T-helper 2 cell (primary cell): ENCODE data around the gene CDH13.

Source experiments
- DNase-seq, 5 experiments: peaks; one replicate each; pipeline versions ENCODE4 v3.0.0 to v3.0.0-alpha.2; 2012 to 2022

Gene CDH13

DNA sequence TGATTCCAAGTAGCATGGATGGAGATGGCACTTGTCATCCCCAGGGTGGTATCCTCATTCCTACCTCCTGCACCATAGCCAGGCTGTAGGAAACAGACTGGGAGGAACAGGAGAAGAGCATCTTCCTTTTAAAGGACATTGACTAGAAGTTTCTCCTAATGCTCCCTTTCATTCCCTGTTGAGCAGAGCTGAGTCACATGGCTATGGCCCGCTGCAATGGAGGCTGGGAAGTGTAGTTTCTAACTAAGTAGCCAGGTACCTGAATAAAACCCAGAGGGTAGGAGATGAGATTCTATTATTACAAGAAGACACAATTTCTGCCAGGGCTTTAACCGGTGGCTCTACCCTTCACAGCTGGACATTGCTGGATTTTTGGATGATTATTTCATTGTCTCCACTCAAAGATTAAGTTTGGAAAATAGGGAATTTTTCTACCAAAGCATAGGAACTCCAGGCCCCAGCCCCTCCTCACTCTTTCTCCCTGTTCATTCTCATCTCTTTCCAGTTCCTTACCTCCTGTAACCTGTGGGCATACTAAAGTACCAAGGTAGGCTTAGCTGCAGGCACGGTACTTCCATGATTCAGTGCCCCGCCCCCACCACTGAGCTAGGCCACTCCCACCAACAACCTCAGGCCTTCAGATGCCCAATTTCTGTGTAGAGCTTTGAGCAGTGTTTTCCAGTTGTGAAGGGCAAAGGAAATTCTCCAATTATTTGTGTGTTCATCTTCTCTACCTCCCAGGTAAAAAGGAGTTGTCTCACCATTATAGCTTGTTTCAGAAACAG lies 378.3 kb downstream of the CDH13 start:
- no peak for DNase-seq

DNA sequence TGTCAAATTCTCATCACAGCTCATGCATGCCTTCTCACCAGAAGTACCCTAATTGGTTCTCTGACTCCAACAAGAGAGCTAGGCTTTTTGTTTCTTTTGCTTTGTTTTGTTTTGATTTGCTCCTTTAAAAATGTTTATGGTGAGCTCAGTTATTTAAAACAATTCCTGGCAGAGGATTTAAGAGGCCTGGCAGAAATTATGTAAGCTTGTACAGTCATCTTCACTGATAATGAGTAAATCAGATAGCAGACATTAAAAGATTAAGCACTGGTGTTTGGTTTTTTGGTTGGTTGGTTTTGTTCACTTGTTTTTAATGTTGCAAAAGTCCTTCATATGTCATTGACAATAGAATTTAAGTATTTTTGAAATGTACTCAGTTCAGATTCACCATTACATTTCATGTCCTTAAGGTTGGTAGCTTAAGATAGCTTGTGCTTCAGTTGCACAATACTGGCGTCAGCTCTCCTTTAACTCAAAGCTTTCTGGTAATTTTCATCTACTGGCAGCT lies 378.9 kb downstream of the CDH13 start:
- no peak for DNase-seq

DNA sequence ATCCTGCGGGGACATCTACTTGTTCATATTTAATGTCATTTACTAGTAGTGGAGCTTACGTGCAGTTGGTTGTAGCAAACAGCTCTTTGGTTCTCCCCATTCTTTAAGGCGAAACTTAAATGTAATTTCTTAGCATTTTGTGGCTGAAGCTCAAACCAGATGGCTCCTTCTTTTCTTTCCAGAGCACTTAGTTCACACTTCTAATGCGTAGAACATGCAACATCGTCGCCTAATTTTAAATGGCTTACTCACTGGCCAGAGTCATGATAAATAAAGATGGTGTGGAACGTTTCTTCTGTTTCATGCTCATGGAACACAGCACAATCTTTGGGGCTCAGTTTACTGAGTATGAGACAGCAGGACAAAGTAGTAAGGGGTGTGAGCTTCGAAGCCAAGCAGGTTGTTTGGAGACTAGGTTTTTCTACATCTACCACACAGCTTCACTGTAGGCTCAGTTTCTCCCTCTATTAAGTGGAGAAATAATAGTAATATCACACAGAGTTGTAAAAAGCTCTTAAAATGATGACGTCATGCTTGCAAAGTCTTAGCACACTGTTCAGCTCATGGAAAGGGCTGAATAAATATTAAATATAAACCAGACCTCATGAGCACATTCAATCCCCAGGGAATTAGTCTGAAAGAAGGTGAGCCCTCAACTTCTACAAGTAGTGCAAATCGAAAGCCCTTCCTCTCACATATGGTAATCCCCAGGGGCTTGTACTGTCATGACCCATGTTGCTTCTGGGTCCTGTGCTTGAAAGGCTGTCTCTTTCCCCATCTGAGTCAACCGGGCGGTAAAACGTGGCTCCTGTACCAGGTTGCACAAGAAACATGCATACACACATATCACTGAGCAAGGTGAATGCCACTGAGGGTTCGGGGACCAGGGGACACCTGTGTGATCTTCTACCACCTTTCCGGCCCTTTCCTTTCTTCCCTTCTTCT lies 384.3 kb downstream of the CDH13 start:
- no peak for DNase-seq

DNA sequence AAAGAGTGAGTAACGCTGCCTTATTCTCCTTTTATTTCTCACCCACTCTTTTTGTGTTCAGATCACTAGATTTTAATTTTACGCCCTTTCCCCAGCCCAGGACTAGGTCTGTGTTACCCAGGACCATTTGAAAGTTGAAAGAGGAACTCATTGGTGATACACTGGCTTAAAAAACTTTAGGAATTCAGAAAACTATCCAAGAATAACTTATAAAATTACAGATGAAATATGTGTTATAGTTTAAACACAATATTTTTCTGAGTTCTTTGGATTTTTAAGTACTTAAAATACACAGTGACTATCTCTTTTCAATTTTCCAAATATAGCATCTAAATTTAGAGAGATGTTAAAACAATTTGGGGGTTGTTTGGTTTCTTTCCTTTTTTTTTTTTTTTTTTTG lies 385.2 kb downstream of the CDH13 start:
- no peak for DNase-seq

DNA sequence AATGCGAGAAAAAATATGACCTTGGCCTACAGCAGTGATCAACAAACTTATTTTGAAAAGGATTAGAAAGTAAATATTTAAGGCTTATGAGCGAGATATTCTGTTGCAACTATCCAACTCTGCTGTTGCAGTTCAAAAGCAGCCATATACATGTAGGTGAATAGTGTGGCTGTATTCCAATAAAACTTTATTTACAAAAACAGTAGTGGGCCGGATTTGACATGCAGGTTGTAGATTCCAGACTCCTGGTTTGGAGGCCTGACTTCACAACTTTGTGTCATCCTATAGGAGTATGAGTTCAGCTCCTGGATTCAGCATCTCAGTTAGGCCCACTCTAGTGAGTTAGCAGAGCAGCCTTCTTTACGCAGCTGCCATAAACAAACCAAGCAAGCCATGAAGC lies 386.3 kb downstream of the CDH13 start:
- no peak for DNase-seq

DNA sequence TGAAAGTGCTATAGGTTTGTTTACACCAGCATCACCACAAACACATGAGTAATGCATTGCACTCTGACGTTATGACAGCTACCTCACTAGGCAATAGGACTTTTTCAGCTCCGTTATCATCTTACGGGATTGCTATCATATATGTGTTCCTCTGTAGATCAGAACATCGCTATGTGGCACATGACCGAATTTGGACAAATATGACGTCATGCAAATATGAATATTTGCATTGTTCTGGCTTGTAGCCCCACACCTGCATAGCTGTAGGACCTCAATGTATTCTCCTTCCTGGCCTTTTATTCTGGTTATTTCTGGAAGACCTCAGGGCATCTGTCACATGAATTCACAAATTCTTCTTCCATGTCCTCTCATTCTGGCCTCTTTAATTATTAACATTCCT lies 393.2 kb downstream of the CDH13 start:
- DNase-seq = no peak

DNA sequence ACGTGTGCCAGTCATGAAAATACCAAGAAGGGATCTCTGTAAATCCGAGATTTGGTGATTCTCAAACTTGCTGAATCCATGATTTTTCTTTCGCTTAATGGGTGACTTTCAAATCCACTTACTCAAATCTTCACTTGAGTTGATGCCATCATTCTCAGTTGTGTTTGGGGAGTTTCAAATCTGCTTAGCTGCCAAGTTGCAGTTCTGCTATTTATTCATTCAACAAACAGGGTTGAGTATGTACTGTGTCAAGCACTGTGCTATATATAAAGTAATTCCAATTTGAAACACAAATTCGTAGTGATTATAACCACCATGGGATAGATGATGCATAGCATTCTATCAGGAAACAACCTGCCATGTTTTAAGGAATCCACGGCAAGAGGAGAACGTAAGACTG lies 394.3 kb downstream of the CDH13 start:
- DNase-seq = no peak

DNA sequence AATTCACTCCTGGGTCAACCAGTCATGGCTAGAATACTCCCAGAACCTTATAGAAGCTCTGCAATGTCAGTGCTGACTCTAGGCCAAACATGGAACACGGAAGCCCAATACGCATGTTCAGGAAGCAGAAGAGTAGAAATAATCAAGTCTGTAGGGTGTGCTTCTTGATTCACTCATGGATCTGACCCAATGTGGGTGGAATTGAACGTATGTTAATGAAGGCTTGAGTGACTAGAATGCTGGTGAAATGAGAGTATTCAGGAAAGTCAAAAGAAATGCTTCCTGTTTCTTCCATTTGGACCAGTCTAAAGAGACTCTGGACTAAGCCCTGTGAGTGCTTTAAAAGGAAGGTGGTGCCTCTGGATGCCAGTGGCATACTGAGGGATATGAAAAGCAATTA lies 395.0 kb downstream of the CDH13 start:
- no peak for DNase-seq

DNA sequence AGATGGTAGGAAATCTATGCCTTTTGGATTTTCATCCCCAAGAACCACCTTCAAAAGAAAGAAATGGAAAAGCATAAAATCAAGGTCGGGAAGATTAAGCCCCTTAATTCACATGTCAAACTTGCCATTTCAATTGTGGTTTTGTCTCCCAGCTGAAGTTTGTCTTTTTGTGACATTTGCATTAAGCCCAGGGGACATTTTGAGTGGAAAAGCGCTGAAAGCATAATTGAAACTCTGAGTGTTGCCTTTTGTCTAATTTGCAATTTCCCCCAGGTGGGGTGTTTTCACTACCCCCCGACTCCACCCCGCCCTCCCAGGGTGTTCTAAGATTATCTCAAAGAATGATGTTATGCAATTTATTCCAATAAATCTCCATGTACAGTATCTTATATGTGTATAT lies 396.2 kb downstream of the CDH13 start:
- no peak for DNase-seq

DNA sequence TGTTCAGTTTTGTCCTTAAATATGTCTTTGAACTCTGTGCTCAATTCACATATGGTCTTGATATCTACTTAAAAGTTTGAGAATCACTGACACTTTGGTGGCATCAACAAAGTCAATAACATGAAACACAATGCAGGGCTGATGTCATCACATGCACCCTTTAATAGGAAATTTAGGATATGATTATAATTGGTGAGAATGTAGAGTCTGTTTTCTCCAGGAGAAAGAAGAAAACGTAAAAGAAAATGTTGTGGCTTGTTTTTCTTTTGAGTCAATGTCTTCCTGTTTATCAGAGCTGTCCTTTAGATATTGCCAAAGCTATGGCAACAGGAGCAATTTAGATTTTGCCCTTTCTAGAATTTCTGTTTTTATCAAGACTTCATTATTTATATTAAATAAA lies 396.9 kb downstream of the CDH13 start:
- DNase-seq = no peak

DNA sequence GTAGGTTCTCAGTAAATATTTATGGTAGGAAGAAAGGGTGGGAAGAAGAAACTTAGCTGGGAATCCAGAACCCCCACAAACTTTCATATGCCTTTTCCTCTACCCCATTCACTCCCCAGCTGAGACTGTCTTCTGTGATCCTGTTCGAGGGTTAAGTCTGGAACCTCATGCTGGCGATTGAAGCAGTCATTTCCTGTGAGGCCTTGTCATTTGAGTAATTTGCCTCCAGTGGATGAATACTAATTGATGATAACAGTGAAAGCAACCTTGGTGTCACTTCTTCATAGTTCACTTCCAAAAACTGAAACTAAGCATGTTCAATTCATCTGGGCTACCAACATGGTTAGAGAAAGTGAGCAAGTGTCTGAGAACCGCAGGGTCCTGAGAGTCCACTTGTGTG lies 401.2 kb downstream of the CDH13 start:
- DNase-seq = no peak

DNA sequence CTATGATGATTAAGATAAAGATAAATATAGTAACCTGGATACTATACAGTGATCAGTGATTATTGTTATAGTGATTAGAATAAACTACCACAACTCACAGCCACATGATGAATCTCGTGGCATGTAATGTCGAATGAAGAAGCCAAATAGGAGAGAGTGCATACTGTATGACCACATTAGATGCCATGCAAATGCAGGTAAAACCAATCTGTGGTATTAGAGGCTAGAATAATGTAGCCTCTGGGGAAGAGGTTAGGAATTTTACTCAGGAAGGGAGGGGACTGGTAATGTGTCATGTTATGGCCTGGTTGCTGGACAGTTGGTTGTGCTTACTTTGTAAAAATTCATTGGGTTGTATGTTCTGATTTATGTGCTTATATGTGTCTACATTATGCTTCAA lies 402.7 kb downstream of the CDH13 start:
- no peak for DNase-seq

DNA sequence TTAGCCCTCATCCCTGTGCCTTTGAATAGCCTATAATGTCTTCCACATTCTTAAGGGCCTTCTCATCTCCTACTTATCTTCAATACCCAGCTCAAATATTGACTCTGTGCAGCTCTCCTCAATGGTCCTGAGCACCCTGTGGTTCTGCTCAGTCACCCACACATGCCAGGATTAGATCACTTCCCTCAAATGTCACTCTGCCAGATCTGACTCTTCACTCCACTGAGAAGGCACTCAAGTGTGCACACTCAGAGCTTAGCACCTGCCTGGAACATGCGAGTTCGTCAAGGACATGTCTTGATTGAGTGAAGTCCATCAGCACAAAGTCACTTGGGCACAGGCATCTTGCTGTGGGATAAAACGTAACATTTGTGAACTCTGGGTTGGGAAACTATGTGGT lies 404.8 kb downstream of the CDH13 start:
- DNase-seq = no peak

DNA sequence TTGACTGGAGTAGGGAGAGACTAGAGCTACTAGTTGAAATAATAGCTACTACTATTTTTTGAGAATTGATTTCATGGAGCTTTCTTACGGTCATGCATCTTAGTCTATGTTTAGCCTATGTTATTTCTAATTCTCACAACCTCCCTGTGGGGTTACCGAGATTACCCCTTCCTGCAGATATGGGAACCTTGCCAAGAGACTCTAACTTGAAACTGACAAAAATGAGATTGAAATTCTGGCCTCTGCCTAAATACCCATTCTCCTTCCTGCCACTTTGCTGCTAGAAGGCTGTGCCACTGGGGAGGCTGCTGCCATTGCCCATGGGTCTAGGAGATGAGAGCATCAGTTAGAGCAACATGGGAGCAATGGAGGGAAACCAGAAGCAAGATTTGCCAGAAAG lies 410.3 kb downstream of the CDH13 start:
- DNase-seq = no peak

DNA sequence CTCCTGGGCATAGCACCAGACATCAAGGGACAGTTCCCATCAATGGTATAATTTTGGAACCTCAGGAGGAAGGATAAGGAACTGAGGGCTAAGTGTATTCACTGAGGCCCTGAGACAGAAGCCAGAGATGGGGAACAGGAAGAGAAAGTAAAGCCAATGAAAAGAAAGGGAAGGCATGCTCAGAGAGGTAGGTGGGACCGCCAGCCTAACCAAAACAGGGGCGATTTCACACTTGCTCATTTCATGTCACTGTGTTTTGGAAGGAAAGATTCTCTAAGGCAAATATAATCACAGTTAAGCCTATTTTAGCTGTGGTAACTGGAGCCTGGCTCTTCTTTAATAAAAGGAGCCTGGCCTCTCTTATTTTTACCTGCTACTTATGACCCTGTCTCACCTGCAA lies 411.1 kb downstream of the CDH13 start:
- DNase-seq = no peak

DNA sequence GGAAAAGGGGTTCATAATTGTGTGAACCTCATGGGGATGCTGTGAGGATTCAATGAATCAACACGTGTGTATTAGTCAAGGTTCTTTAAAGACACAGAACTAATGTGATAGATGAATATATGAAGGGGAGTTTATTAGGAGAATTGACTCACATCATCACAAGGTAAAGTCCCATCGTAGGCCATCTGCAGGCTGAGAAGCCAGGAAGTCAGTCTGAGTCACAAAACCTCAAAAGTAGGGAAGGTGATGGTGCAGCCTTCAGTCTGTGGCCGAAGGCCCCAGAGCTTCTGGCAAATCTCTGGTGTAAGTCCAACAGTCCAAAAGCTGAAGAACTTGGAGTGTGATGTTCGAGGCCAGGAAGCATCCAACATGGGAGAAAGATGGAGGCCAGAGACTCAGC lies 413.4 kb downstream of the CDH13 start:
- DNase-seq = no peak

DNA sequence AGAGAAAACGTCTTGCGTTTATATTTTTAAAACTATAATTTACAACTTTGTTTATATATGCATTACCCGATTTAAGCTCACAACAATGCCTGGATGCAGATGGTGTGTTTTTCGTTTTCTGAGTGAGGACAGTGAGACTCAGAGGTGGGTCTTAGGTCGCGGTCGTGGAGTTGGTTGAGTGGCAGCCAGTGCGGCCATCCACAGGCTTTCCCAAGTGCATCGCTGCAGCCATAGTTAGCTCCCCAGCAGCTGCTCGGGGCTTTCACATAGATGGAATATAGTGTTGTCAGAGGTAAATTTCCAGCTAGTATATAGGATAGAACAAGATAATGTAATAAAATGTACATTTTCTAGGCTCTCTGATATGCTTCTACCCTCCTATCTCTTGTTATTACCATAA lies 417.8 kb downstream of the CDH13 start:
- DNase-seq = no peak

DNA sequence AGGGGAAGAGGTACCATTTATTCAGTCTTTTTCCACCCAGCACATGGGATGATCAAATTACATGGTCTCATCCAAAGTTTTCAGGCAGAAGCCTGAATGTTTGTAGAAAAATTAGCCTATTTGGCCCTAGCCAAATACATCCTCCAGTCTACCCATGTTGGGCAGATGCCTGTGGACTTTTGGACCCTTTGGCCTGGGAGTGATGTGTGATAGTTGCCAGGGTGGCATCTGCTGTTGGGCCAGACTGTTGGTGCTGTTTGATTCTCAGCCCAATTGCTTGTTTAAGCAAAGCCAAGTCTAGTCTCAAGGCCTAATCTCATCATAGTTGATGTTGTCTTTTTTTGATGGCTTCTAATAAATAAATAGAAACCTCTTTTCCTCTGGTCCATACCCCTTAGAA lies 419.0 kb downstream of the CDH13 start:
- DNase-seq = no peak

DNA sequence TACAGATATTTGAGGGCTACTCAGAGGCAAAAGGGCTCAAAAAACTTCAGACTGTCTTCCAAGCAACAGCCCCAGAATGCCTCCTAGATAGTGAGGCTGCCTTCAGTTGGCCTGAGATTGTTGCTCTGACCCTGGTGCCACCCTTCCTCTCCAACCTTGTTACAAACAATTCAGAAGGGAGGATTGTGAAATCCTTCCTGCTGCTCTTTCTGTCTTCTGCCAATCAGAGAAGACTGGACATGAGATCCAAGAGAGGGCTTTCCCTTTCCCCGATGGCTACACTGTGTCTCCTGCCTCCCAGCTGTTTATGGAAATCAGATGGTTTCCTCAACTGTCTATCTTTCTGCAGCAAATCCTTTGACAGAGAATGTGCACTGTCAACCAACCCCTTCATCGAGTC lies 419.9 kb downstream of the CDH13 start:
- DNase-seq = no peak

DNA sequence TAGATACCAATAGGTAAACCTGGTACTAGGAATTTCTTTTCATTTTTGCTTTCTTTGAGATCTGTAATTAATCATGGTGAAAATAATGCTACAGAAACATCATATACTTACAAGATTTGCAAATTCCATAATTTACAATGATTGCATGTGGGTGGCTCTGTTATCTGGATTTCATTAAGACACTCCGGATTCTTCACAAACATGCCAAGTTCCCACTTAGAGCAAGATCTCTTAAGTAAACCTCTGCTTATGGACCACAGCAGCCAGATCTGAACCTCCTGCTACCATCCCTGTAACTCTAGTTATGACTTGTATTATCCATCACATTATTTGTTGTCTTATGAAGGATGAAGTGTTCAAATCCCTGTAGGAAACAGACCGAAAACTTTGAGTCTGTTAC lies 424.7 kb downstream of the CDH13 start:
- DNase-seq = no peak

DNA sequence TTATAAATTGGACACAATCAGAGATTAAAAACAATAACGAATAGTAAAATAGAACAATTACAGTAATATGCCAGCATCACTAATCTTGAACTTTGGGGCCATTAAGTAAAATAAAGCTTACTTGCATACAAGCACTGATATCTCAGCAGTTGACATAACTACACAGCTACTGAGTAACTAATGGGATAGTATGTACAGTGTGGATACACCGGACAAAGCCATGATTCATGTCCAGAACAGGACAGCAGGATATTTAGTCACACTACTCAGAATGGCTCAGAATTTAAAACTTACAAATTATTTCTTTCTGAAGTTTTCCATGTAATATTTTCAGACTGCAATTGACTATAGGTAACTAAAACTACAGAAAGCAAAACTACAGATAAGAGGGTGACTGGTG lies 427.5 kb downstream of the CDH13 start:
- no peak for DNase-seq

DNA sequence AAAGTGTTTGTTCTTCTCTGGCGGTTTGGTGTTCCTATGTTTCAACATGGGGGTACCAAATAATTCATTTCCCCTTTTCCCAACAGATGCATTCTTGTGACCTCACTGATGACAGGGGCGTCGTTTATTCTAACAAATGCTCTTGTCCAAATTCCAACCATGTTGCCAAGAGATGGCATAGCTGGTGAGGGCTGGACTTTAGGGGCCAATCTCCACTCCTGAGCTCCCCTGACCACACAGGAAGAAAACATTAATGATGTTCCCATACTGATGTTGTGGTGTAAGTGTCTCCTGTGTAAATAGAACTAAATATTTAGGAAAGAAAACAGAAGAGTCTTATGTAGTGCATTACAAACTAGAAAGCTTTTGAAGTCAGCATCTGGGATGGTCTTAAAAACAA lies 431.6 kb downstream of the CDH13 start:
- no peak for DNase-seq

DNA sequence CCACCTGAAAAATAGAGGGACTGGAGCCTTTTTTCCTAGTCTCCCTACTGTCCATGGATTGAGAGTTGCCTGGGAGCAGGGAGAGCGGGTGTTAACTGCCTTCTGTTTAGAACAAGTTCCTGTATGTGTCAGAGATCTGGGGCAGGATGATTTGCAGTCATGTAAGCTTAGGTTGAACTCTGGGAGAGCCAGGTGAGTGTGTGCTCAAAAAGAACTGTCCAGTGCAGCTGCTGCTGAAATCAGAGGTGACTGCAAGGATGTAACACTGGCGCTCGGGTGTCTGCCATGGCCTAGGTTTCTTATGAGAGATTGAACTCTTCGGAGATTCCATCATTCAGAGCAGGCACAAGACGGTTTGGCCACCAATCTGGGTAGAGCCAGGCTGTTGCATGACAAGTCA lies 432.5 kb downstream of the CDH13 start:
- DNase-seq = no peak

DNA sequence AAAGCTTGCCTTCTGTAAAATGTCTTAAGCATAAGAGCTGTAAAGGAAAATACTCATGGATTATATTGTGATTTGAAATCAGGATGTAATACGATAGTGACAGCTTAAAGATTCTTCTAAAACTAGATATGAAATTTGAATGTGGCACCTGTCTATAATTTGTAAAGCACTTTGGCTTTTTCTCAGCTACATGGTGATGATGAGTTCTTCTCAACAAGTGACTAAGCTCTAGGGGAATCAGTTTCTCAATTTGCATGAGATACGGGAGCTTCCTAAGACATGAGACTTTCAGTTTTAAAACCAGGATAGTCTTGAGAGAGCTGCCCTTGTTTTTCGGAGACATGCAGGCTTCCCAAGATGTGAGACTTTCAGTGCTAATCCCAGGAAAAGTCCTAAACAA lies 439.2 kb downstream of the CDH13 start:
- no peak for DNase-seq
